NOMO-1 treated with dmso at 0.1 percent for 144 hours (cell line): ENCODE data around the gene PTPRT.
"Not testable (repeated sequence)": the region's sequence is repeated elsewhere in the genome, so short reads cannot be mapped to it uniquely, and the experiment has no call there.

Experiments
- DNase-seq: peaks from one replicate; lab custom pipeline; 2025; ENCODE audit not compliant: unreplicated experiment; lab: John Stamatoyannopoulos, UW

Gene PTPRT

DNA sequence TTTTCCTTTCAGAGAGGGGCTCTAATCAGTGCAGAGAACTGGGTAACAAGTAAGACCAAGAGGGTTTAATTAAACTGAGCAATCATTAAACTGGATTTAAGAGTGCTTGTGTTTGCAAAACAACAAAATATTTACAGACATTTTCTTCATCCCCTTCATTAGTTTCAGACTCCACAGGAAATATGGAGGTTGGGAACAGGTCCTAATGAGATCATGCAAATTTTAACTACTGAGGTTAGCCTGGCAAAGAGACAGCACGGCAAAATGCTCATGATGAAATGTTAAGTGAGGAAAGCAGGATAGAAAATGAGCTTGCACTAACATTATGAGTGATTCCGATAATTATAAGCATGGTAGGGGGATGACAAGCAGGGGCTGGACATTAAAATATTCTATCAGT is 268.9 kb downstream of the PTPRT start:
- DNase-seq, result no peak

DNA sequence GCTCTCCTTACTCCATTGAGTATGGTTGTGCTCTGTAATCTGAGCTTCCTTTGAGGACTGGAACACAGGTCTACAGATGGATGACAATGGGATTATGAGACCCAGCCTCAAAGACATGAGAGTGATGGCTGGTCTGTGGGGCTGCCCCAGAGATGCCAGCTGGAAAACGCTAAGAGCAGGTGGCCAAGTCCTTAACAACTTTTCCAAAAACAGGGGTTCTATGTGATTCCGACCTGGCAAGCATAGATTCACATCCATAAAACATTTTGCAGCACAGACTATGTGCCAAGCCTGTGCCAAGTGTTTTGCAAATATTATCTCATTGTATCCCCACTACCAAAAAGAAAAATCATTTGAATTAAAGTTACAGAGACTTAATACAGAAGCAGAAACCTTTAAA is 270.4 kb downstream of the PTPRT start:
- DNase-seq, result no peak

DNA sequence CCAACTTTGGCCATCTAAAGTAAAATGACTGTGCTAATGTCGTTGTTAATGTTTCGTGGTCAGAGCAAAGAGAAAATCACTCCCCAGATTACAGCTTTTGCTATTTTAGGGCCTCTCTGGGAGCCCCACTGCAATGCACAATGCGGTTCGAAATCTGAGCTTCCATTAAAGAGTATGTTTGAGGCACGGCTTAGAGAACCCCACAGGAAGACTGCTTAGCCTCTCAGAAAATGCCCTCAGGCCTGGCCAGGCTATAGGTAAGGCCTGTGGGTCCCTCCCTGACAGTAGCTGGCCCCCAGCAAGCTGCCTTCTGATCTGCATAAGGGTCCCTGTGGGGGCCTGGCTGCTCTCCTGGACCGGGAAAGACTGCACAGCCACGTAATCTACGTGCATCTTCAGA is 274.6 kb downstream of the PTPRT start:
- DNase-seq, result no peak

DNA sequence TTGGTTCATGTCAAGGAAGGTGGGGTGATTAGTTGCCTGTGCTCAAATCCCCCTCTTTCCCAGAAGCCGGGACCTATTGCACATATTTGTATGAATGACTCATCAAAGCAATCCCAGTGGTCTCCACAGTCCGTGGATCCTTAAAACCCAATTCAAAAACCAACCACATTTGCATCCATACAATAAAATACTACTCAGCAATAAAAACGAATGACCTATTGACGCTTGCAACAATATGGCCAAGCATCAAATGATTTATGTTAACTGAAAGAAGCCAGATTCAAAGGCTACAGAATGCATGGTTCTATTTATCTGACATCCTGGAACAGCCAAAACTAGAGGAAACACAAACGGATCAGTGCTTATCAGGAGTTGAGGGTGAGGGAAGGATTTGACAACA is 275.4 kb downstream of the PTPRT start:
- DNase-seq, result no peak

DNA sequence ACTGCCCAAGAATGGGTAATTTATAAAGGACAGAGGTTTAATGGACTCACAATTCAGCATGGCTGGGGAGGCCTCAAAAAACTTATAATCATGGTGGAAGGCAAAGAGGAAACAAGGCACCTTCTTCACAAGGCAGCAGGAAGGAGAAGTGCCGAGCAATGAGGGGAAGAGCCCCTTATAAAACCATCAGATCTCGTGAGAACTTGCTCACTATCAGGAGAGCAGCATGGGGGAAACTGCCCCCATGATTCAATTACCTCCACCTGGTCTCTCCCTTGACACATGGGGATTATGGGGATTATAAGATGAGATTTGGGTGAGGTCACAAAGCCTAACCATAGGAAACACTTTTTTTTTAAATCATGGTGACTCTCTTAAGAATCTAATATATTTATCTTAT is 278.9 kb downstream of the PTPRT start:
- DNase-seq, result not testable (repeated sequence)

DNA sequence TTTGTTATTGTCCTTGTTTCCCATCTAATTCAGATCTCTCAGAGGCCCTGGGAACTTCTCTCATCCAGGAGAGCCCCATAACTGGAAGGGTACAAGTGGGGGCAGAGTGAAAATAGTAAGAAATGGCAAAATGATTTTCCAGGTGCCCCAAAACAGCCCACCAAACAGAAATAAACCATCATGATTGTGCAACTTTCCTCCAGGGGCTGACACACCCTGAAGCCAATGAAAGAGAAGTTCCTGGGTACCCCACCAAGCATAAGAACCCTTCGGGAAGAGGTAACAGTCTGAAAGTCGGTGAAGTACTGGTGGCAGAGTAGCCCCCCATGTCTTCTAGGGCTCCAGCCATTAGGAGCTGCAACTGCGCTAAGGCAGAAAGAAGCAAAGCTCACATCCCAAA is 282.0 kb downstream of the PTPRT start:
- no peak for DNase-seq

DNA sequence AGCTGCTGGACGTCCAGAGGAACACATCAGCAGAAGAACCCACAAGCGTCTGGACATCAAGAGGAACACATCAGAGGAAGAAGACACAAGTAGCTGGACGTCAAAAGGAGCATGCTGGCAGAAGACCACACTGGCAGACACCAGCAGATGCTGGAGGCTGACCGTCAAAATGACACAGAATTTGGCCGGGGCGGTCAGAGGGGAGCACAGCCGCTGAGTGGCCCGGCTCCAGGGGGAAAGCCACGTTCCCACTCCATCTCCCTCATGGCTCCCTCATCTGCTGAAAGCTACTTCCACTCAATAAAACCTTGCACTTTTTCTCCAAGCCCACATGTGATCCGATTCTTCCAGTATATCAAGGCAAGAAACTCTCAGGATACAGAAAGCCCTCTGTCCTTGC is 283.6 kb downstream of the PTPRT start:
- DNase-seq, result no peak

DNA sequence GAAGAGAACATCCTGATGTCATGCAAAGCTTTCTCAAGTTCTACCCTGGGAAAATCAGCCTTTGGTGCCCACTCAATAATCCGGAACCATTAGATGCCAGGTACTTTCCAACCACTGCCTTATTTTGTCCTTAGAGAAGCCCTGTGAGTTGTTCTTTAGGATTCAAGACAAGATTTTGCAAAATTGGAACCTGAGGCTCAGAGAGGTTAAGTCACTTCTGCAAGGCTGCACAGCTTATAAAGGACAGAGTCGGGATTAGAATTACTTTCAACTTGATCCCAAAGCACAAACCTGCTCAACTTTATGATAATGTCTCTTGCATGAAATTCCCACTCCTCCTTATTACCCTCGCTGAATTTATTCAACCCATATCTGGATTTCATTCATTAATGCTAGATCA is 287.2 kb downstream of the PTPRT start:
- DNase-seq, result no peak

DNA sequence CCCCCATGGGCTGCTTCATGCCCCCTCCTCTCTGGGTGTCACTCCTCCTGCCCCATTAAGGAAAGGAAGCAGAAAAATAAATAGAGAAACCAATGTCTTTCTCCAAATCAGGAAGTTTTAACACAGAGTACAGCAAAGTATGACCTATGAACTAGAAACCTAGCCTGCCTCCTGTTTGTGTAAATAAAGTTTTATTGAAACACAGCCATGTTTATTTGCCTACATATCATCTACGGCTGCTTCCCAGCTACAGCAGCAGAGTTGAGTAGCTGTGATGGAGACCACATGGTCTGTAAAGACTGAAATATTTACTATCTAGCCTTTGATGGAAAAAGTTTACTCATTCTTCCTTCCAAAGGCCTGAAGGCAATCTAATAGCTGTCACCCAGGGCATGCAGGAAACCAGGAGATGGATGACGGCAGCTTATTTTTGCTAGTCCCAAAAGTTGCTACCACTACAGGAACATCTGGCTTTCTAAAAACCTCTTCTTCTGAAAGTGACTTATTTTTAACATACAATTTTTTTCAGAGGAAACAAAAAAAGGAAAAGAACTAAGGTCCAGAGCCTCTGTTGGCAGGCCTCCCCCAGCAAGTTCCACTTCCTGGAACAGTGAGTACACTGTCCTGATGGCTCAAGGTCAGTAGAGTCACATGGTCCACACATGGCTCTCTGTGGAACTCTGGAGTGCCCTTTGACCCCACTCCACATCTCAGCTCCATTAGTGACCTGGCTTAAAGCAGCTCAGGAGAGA is 287.8 kb downstream of the PTPRT start:
- no peak for DNase-seq

DNA sequence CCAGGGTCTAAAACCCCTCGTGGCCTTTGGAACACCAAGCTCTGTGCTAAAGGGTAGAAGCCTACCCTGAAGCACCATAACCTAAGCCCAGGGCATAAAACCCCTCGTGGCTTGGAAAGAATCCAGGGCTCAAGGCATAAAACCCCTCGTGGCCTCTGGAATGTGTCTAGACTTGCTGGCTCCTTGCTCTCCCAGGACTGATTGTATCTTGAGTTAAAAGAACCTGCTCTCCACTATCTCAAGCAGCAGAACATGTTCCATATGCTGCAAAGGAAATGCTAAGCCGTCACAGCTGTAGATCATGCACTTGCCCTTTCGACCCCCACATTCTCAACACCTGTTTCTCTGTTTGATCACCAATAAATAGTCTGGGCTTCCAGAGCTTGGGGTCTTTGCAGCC is 288.9 kb downstream of the PTPRT start:
- not testable (repeated sequence) for DNase-seq

DNA sequence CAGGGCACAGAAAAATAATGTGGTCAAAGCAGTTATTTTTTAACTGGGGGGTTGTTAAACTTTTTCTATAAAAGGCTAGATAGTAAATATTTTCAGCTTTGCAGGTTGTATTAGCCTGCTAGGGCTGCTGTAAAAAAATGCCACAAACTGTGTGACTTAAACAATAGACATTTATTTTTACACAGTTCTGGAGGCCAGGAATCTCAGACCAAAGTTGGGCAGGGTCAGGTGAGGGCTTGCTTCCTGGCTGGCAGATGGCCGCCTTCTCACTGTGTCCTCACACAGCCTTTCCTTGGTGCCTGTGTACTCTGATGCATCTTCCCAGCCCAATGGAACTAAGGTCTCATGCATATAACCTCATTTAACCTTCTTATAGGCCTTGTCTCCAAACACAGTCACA is 294.7 kb downstream of the PTPRT start:
- DNase-seq, result no peak

DNA sequence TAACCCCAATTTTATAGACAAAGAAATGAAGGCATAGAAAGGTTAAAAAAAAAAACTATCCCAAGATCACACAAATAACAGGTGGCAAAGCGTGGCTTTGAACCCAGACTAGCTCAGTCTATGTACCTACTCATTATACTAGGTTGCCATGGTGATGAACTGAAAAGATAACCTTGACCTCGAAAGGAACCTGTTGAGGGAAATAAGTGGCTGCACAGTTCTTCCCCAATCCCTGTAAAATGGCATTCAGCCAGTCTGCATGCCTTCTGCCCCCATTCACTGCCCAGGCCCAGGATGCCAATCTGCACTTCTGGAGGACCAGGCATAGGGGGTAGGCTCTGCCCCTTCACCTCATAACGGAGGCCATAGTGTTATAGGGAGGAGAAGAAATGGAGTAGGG is 295.2 kb downstream of the PTPRT start:
- no peak for DNase-seq

DNA sequence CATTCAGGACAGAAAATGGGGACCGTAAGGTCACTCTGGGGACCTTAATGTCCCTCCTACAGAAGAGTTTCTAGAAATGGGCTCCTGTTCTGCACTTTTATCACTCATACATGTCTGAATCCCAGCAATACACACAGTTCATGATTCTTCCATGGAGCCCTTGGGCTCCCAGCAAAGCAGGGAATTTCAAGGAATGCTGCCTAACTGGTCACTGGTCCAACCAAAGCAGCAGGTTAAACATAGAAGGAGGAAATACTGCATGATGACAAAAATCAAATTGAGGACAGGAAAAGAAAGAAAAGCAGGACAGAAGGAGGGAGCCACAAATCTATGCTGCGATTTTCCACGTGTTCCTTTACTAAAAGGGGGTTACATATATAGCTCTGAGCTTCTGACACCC is 300.2 kb downstream of the PTPRT start:
- no peak for DNase-seq

DNA sequence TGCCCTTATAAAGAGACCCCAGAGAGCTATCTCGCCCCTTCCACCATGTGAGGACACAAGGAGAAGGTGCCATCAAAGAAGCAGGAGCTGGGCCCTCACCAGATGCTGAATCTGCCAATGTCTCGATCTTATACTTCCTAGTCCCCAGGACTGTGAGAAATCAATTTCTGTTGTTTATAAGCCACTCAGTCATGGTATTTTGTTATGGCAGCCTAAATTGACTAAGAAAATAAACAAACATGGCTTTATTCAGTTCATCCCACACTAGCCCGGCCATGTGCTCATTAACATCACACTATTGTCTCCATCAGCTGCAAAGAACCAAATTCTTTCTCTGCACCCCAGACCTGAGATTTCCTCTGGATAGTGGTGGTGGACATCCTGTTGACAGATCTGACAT is 302.4 kb downstream of the PTPRT start:
- no peak for DNase-seq

DNA sequence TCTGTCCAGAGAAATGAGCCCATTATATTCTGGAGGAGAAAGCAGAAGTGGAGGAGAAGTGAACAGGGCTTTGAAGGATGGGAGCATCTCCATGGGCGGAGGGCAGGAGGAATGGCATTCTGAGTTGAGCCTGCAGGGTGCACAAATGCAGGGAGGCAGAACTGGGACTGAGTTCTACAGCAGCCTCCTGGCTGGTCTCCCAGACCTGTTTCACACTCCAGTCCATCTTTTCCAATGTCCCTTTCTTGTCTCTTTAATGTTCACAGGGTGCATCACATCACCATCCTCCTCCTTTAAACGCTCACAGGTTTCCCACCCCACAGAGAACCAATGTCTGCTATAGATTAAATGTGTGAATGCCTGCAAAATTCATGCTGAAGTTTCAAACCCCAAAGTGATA is 302.9 kb downstream of the PTPRT start:
- DNase-seq, result no peak

DNA sequence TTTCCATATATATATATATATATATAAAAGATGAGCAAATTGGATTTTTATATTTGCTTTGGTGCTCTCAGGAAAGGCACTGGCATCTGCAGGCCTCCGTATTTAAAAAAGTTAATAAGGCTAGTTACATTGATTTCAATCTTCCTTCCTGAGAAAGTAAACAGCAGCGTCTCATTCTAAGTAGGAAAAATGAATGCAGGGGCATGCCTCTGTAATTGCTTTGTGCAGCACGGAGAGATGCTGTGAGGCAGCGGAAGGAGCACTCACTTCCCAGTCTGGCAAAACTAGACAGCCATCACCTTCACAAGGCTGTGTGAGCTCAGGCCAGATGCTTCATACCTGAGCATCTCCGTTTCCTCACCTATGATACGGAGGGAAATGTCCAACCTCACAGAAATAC is 303.7 kb downstream of the PTPRT start:
- DNase-seq, result no peak

DNA sequence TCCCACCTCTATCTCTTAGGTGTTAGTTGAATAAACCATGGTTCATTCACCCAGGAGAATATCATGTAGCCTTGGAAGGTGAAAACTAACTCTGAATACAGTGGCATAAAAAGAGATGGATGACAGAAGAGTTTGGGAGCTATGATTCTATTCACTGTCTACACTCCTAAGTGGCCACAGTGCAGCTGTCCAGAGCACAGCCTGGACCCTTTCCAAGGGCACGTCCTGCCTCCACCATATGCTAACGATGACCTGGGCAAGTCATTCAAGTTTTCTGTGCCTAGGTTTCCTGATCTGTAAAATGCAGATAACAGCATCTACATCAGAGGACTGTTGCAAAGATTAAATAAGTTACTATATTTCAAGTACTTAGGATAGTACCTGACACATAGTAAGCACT is 314.1 kb downstream of the PTPRT start:
- DNase-seq, result no peak

DNA sequence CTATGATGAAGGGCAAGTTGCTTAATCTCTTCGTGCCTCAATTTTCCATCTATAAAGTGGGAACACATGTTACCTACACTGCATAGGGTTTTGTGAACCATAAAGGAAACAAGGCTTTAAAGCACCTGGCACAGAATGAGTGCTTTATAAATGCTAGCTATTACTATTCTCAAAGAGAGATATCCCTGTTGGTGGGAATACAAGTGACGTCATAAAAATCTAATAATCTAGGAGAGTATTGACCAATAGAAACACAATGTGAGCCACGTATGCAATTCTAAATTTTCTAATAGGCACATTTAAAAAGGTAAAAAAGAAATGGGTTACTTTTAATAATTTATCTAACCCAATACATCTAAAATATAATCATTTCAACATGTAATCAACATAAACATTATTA is 316.4 kb downstream of the PTPRT start:
- DNase-seq, result no peak

DNA sequence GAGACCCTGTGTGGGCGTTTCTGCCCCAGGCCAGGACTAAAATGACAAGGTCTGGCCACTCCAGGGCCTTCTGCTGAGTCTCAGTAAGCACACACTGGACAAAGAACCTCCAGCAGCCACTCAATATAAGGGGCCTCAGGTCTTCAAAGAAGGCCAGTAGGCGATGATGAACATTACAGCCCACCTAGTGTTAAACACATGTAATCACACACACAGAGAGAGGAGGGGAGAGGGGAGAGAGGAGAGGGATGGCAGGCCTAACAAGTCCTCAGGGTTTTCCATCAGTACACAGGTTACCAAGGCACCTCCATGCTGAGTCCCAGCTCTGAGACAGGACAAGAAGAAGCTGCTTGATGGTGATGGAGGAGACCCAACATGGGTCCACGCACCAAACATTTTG is 325.6 kb downstream of the PTPRT start:
- DNase-seq, result no peak

DNA sequence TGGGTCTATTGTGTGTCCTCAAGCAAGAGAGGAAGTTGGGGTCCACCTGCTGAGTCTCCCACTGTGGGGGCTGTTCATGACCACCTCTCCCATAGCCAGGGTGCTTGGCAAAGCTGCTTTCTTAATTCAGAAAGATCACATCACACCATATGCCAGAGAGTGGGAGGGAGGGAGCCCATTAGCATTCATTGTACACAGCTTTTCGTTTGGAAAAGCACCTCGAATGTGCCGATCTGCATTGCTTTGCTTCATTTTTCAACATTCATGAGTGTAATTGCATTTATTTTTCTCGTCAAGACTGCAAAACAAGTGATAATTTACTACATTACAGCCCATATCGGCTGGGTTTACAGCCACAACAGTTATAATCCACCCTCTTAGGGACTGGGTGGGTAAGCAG is 327.3 kb downstream of the PTPRT start:
- DNase-seq, result no peak

DNA sequence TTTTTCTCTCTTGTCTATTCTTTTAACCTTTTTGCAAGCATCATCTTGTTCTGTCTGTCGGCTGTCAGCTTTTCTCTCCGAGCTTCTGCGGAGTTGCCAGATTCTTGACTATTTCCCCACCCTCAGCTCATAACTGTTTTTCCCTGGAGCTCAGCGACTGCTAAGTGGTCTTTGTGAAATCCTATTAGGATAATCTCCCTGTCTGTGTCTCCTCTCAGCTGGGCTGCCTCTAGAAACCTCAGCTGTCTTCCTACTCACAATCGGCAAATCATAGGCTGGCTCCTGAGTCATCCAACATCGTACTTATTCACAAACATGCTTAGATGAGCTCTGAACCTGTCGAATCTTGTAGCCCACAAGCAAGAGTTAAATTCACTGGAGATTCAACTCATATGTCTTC is 332.3 kb downstream of the PTPRT start:
- DNase-seq, result no peak

DNA sequence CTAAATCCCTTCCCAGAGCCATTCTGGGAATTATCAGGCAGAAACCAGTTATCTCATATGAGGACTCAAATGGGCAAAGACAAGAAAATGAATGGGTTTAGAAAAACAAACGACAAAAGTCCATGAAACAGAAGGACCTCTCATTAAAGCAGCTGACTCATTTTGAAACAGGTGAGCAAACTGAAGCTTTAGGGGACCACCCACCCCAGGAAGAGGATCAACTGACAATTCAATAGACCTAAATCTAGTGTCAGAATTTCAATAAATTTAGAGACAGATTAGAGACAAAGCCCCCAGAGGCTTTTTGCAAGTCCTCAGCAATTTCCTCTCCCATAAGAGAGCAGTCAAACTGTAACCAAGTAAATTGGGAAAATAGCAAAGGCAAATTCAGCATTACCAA is 333.8 kb downstream of the PTPRT start:
- DNase-seq, result no peak

DNA sequence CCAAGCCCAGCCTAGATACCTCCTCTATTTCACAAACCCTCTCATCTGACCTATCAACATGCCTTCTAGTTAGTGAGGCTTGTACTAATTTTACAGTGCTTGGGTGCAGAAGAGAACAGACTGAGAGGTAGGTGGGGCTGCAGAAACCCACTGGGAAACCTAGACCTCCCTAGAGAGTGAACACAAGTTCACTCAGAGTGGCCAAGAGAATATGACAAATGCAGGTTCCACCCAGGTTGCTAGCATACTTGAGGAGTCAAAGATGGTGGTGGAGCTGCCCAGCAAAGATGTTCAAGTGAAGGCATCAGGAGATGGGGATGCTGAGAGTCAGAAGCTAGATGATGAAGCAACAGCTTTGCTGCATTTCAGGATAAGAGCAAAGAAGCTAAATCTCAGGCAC is 337.0 kb downstream of the PTPRT start:
- DNase-seq, result no peak
